GM18873 (cell line): ENCODE results near the gene ALDH5A1.

Experiments
- ATAC-seq: cut with Tn5 transposase; IDR thresholded peaks from one replicate; pipeline ENCODE4 v1.9.1; 2021; ENCODE audit warnings: mild to moderate bottlenecking, moderate library complexity, moderate number of reproducible peaks; ENCODE audit not compliant: unreplicated experiment, low FRiP score

ALDH5A1 gene

DNA sequence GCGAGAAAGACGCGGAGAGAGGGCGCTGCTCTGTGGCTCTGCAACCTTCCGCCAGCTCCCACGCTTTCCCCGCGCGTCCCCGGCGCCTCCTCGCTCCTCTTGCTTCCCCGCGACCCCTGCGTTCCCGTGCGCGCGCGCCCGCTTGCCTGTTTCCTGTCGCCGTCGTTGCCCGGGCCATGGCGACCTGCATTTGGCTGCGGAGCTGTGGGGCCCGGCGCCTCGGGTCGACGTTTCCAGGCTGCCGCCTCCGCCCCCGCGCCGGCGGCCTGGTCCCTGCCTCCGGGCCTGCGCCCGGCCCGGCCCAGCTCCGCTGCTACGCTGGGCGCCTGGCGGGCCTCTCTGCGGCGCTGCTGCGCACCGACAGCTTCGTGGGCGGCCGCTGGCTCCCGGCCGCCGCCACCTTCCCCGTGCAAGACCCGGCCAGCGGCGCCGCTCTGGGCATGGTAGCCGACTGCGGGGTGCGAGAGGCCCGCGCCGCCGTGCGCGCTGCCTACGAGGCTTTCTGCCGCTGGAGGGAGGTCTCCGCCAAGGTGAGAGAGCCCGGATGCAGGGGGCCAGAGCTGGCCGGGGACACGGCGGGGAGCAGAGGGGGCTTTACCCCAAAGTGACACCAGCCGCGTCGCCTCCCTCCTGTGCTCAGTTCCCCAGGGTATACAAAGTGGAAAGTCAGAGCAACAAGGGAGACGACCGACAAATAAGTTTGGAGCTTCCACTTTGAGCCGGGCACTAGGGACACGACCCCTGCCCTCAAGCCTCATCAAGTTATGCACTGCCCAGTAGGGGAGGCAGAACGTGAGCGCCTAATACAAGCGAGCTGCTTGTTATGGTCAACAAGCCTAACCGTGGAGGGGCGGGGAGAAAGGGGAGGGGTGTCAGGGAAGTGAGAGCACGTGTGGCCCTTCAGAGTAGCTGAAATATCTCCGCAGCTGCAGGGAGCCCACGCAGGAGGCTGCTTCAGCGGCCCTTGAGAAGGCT is at the start of gene ALDH5A1:
Gene ALDH5A1, plus strand, starts transcription at position 149 of the 975 bp plus-strand sequence. Its CDS starts 28 bp downstream, at position 177.
- ATAC-seq = peak; percentile 64

DNA sequence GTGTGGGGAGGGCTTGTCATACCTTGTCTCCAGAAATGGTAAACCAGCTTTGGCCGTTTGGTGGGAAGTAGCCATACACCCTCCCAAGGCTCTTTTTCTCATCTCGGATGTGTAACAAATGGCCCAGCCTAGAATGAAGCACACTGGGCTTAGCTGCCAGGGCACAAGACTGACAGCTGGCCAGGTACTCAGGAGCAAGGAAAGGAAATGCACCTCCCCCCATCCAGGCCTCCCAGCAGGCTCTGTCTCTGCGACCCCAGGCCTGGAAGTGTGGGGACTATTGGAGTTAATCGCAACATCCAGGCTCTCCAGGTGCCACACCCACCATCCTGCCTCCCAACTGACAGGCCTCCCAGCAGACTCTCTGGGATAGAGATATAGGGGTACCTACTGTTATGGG is 49.1 kb upstream of the ALDH5A1 start:
- ATAC-seq = no peak

DNA sequence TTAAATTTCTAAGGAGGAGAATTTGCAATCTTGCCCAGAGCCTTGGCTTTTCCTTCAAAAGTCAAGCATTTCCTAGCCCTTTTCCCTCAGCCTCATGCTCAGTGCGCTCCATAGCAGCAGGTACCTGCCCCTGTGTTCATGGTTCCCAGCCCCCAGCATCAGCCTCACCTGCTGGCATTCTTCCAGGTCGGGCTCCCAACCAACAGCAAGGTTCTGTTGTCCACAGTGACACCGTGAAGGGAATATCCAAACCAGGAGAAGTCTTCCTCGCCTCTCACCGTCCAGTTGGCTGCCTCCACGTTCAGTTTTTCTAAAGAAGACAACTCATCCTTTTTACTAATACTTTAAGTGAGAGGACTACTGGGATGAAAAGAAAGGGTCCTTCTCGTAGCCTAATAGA is 48.1 kb upstream of the ALDH5A1 start:
- no peak for ATAC-seq

DNA sequence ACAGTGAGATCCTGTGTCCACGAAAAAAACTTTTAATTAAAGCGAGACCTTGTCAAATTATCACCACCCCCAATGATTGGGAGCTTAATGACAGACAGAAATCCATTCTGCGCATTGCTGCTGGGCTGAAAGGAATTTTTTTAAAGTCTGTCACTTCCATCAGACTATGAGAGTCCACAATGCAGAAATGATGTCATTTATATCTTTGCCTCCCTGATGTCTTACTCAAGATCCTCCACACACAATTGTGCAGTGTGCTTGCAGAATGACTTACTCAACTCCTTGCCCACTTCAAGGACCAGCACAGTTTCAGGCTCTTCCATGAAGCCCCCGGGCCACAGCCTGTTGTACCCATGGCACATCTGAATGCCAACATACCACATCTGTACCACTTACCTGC is 46.4 kb upstream of the ALDH5A1 start:
- ATAC-seq = no peak

- no peak for ATAC-seq
These were observed 45.8 kb upstream of the ALDH5A1 start for GRCh38 chr6:24448828-24449525.

DNA sequence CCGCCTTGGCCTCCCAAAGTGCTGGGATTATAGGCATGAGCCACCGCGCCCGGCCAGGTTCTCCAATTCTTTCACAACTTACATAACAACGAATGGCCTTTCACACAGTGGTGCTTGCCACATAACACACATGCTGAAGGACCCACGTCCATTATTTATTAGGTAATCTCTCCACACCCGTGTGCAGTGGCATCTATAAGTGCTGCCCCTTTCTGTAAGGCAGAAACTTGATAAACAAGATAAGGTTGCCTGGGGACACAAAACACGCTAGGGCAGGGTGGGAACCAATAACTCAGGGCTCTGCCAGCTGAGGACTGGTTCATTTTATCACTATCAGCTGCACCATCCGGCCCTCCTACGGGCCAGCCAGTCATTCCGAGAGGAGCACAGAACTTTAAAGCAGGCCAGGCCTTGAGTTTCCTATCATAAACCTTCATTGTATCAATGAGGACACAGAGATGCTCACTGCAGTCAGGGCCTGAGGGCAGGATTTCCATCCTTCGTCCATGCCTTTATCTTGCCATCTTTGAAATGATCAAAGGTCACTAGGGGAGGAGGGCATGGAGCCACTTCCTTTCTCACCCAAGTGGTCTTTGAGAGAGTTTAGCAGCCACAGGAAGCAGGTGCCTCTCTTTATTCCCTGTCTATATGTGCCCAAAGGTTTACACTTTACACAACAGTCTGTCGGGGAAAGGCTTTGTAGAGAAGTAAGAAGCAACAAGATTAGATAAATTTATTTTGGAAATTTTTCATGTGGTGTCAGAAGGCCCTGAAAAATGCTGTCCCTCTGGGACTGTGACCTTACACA is 43.0 kb upstream of the ALDH5A1 start:
- no peak for ATAC-seq

- ATAC-seq = no peak
These were observed 40.8 kb upstream of the ALDH5A1 start for GRCh38 chr6:24453921-24454320.

DNA sequence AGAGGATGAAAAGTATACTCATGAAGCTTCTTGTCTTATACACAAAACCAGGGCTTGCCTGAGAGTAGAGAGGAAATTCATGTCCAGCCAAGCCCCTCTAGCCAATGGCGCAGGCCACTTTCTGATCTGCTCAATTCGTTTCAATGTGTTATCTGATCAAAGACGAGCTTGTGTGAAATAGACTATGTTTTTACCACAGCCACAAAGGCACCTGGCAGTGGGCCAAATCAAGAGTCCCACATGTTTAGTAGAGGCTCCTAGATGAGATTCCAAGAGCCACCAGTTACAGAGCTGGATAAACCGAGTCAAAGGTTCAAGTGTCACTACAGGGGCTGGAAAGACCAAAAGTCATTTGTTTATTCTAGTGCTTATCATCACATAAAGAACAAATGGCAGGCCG is 40.3 kb upstream of the ALDH5A1 start:
- ATAC-seq = no peak

DNA sequence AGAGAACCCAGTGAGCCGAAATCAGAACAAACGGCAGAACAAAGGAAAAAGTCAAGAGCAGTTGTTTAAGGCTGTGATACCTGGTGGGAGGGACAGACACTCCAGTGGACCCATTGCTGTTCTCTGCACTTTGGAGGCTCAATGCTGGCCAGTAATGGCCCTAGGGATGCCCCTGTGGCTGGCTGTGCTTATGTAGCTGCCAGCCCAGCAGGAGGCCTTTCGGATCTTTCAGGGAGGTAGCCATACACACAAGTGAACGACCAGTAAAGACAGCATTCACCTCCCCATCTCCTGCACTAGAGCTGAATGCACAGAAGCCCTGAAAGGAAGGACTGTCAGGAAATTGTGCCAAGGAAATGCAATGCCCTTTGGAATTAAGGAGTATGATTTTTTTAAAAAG is 39.7 kb upstream of the ALDH5A1 start:
- ATAC-seq = no peak

- no peak for ATAC-seq
These were observed 36.6 kb upstream of the ALDH5A1 start for GRCh38 chr6:24458134-24458533.

- ATAC-seq = no peak
These were observed 35.8 kb upstream of the ALDH5A1 start for GRCh38 chr6:24458941-24459340.

GRCh38 chr6:24460966-24461365 is 33.8 kb upstream of the ALDH5A1 start:
- no peak for ATAC-seq

- ATAC-seq = no peak
These were observed 30.3 kb upstream of the ALDH5A1 start for GRCh38 chr6:24464253-24465038.

DNA sequence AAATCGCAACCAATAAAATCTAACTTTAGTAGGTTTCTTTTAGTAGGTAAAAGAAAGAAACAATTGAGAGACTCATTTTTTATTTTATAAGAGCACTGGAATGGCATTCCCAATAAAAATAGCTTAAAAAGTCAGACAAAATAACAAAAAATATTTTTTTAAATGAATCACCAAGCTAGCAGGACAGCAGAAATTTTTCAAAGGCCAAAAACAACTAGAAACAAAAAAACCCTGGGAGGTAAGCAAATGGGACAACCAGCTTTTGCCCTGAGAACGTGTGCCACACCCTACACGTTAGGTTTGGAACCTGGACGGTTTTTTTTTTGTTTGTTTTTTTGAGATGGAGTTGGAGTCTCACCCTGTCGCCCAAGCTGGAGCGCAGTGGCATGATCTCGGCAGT is 25.0 kb upstream of the ALDH5A1 start:
- ATAC-seq = no peak

DNA sequence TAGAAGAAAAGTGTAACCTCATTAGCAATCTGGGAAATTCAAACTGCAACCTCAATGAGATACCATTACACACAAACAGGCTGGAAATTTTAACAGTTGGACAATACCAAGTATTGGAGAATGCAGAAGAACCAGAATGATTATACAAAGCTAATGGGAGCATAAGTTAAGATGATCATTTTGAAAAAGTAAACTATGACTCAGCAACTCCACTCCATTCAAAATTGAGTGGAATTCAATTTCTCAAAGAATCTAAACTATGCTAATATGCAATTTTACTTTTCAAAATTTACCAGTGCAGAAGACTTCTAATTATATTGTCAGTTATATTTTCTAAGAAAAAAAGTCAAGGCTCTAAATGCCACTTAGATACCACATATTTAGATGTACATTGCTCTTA is 22.6 kb upstream of the ALDH5A1 start:
- ATAC-seq = no peak

DNA sequence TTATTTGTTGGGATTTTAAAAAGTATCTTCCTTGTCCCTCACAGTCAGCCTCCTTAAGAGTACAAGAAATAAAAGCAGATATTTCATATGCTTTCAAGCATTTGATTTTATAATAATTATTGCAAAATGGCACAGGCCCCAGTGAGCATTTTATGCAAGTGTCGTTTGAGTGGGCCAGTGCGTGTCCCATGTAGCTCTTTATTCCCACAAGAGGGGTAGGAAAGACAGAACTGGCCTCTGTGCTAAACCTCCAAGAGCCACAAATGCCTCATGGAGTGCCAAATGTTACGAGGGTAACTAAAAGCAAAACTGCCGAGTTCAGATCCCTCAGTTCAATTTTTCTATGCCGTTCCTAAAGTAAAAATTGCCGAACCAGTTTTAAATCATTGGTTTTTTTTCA is 18.1 kb upstream of the ALDH5A1 start:
- no peak for ATAC-seq

GRCh38 chr6:24477070-24477469 is 17.7 kb upstream of the ALDH5A1 start:
- ATAC-seq = no peak

DNA sequence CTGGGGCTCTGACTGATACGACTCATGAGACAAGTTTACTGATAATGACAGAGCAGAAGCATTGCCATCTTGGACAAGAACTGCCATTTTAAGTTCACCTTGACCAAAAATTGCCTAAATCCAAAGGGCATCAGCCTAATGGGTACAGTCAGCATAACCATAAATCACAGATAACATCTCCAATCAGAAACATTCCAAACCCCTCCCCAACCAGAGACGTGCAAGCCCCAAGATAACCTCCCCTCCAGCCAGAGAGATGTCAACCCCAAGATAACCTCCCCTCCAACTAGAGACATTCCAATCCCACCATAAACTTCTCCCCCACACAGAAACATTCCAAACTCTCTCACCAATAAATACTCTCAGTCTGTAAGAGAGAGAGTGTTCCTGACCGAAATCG is 15.9 kb upstream of the ALDH5A1 start:
- no peak for ATAC-seq

DNA sequence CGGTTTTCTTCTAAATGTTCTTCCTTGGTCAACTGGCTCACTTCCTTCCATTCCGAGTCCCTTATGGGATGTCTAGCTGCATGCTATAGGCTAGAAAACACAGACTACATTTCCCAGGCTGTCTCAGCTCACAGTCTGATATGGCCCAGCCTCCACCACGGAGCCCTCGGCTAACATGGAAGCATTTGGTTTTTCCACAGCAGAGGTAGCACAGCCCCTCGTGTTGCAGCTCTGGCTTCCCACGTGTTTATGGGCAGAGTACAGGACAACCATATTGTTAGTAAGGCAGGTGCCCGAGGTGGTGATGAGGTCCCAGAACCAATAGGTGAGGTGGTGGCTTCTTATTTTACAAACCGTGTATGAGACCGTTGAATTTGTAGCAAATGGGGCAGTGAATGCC is 14.1 kb upstream of the ALDH5A1 start:
- ATAC-seq = no peak

- ATAC-seq = no peak
These were observed 13.3 kb upstream of the ALDH5A1 start for GRCh38 chr6:24481449-24481848.
